B cell (primary cell): ENCODE results near the gene TMEM50B. TPM values are rescaled to one million over a fixed set of nuclear protein-coding genes. Genes with fewer than 3 reads are reported as not detected.
A peak's percentile ranks its signal among the peaks of the same experiment; 100 is the strongest.

ENCODE experiments used
- ATAC-seq: fragments of 200-7000 bp; cut with Tn5 transposase; one replicate; pipeline ENCODE4 v1.10.0; 2021; ENCODE audit warnings: low read depth, mild to moderate bottlenecking, moderate number of reproducible peaks, moderate library complexity
- CTCF ChIA-PET: fragments of 350-600 bp; sonication (Branson Sonifier 250); formaldehyde crosslinking; loops from one replicate; lab custom pipeline; 2021; ENCODE audit warnings: antibody characterized with exemption, inconsistent platforms; lab: Charles Lee
- POLR2A ChIA-PET: fragments of 350-600 bp; sonication (Branson Sonifier 250); formaldehyde crosslinking; loops from one replicate; lab custom pipeline; 2021; ENCODE audit warnings: antibody characterized with exemption; lab: Charles Lee
- DNase-seq: peaks from one replicate; pipeline ENCODE4 v3.0.0; 2013
- H2AFZ ChIP-seq: 2 replicates; pipeline ENCODE4 v1.6.1; 2012; ENCODE audit warnings: mild to moderate bottlenecking, low read depth, low read length; ENCODE audit not compliant: insufficient read depth, poor library complexity, severe bottlenecking
- H3K27ac ChIP-seq, 2 donors: 1 replicate in 1 of 2; 2 replicates in 1 of 2; pipeline ENCODE4 v1.5.1; 2012 to 2013; ENCODE audit warnings: low read length in 2 of 2, mild to moderate bottlenecking in 2 of 2, moderate library complexity in 1 of 2
- H3K27me3 ChIP-seq, 4 experiments: fragments of 200-600 bp in 1 of 4; sonication (generic) in 1 of 4; replicated peaks in 1 of 4; 1 replicate in 2 of 4; 2 replicates in 2 of 4; pipeline versions ENCODE4 v1.6.1 to v1.7.0; 2013 to 2016; ENCODE audit warnings: low read length in 3 of 4, mild to moderate bottlenecking in 2 of 4, mixed read lengths in 1 of 4, moderate library complexity in 1 of 4; ENCODE audit not compliant: insufficient read depth in 4 of 4, control insufficient read depth in 3 of 4; ENCODE audit errors: control extremely low read depth in 1 of 4
- H3K36me3 ChIP-seq, 2 experiments: replicated peaks in 1 of 2; 1 replicate in 1 of 2; 2 replicates in 1 of 2; pipeline versions ENCODE4 v1.6.1 to v1.7.1; 2013; ENCODE audit warnings: low read length in 1 of 2; ENCODE audit not compliant: insufficient read depth in 2 of 2, control insufficient read depth in 1 of 2; ENCODE audit errors: control extremely low read depth in 1 of 2, extremely low read depth in 1 of 2
- H3K4me1 ChIP-seq, 2 donors: fragments of 200-600 bp in 1 of 2; sonication (generic) in 1 of 2; 1 replicate in 1 of 2; 2 replicates in 1 of 2; pipeline versions ENCODE4 v1.5.1 to v1.6.1; 2013 to 2017; ENCODE audit warnings: low read length in 2 of 2; ENCODE audit not compliant: control insufficient read depth in 2 of 2, insufficient read depth in 2 of 2
- H3K4me2 ChIP-seq: replicated peaks from 2 replicates; pipeline ENCODE3; 2012; ENCODE audit warnings: mild to moderate bottlenecking, low read depth, low read length; ENCODE audit not compliant: poor library complexity, severe bottlenecking
- H3K4me3 ChIP-seq, 5 experiments: fragments of 200-600 bp in 1 of 5; sonication (generic) in 1 of 5; 1 replicate in 3 of 5; 2 replicates in 2 of 5; pipeline versions ENCODE4 v1.5.1 to v1.7.0; 2011 to 2016; ENCODE audit warnings: low read length in 4 of 5, mild to moderate bottlenecking in 4 of 5, low read depth in 2 of 5, control low read depth in 1 of 5, moderate library complexity in 1 of 5; ENCODE audit not compliant: insufficient read depth in 1 of 5; ENCODE audit errors: control extremely low read depth in 1 of 5, extremely low read depth in 1 of 5
- H3K79me2 ChIP-seq: fragments of 200-600 bp; sonication (generic); one replicate; pipeline ENCODE4 v1.6.0; 2016; ENCODE audit warnings: low read length; ENCODE audit not compliant: control insufficient read depth, insufficient read depth
- H3K9ac ChIP-seq: fragments of 200-600 bp; sonication (generic); 2 replicates; pipeline ENCODE4 v1.6.1; 2017; ENCODE audit warnings: mild to moderate bottlenecking, low read length, moderate library complexity
- H3K9me3 ChIP-seq, 3 donors: one replicate each; pipeline versions ENCODE4 v1.6.1 to v1.7.1; 2013; ENCODE audit warnings: low read length in 2 of 3; ENCODE audit not compliant: control insufficient read depth in 2 of 3, insufficient read depth in 1 of 3; ENCODE audit errors: control extremely low read depth in 1 of 3
- H4K20me1 ChIP-seq: 2 replicates; pipeline ENCODE4 v1.6.0; 2012; ENCODE audit warnings: mild to moderate bottlenecking, low read length; ENCODE audit not compliant: insufficient read depth, control insufficient read depth, poor library complexity, severe bottlenecking
- H3K27ac Mint-ChIP-seq: one replicate; pipeline ENCODE4 v1.8.0; 2021; ENCODE audit warnings: mixed read lengths
- H3K27me3 Mint-ChIP-seq: one replicate; pipeline ENCODE4 v1.8.0; 2021; ENCODE audit warnings: mixed read lengths
- H3K4me1 Mint-ChIP-seq: one replicate; pipeline ENCODE4 v1.8.0; 2021; ENCODE audit warnings: mixed read lengths
- H3K4me3 Mint-ChIP-seq: one replicate; pipeline ENCODE4 v1.8.0; 2021; ENCODE audit warnings: mixed read lengths
- H3K9me3 Mint-ChIP-seq: one replicate; pipeline ENCODE4 v1.8.0; 2022; ENCODE audit warnings: mixed read lengths; ENCODE audit not compliant: insufficient read depth
- CTCF ChIP-seq: fragments of 200-600 bp; IDR thresholded peaks from one replicate; pipeline ENCODE4 v1.8.0; 2022; ENCODE audit warnings: antibody characterized with exemption, mild to moderate bottlenecking
- EZH2 ChIP-seq: IDR thresholded peaks from 2 replicates; pipeline ENCODE4 v1.6.1; 2012; ENCODE audit warnings: borderline replicate concordance, low read depth, mild to moderate bottlenecking, moderate library complexity, low read length; ENCODE audit not compliant: insufficient read depth, poor library complexity, severe bottlenecking
- WGBS: methylation state at CpG from one replicate; pipeline ENCODE4 v1.1.5; 2013; ENCODE audit warnings: missing lambda C conversion rate; ENCODE audit not compliant: insufficient coverage; 5-methylcytosine and 5-hydroxymethylcytosine counted together
- intact Hi-C: fragments of 100-400 bp; cut with micrococcal nuclease; formaldehyde crosslinking; loops from one replicate; pipeline ENCODE4 v1.10.0; 2022
- polyA plus RNA-seq: library from polyadenylated mRNA; depleted of rRNA; stranded (reverse); fragments of >200 nt; gene quantifications from 2 replicates; pipeline ENCODE4 v1.2.3, GENCODE V29; 2012
- total RNA-seq, 2 donors: library from RNA; stranded (reverse); fragments of 120-200 nt in 1 of 2; gene quantifications; 1 replicate in 1 of 2; 2 replicates in 1 of 2; pipeline versions ENCODE4 v1.2.3 to v1.2.4, GENCODE V29; 2013 to 2022

Gene TMEM50B
- total and polyA plus RNA-seq, 2 donors (not counting 1 experiment from before 2014, with no cell fraction given): 52.6 to 79.5 TPM

DNA sequence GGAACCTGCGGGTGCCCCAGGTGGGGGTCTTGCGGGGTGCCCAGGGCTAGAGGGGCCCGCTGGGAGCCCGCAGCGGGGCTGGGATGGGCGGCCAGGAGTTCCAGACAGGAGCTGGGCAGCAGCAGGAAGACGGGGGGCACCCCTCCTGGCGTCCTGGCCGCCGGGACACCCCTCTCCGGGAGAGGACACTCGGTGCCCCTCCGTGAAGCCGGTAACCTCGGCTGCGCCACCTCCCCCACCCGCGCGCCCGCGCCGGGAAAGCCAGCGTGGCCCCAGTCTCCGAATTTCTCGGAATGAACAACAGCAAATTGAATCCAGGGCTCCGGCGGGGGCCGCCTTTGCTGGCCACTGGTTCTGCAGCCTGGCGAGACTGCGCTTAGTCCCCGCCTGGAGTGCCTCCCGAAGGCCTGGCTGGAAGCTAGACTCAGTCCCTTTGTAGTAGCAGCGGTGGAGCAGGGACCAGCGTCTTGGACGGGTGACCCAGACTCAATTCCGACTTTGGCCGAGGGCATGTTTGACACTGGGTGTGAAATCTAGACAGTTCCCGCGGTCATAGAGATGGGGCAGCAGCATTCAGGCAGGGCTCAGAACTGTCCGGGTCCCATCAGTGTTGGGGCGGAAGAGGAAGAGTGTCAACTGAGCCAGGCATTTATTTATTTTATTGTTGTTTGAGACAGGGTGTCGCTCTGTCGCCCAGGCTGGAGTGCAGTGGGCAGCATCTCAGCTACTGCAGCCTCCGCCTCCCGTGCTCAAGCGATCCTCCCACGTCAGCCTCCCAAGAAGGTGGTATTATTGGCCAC, 75.8 kb downstream of the TMEM50B start:
- POLR2A ChIA-PET: interaction anchor here (0.5 to 4.4 kb wide), 15 partner anchors 9 to 170 kb away, joined by 3 to 26 read pairs (median 4); partner anchors contain the start of genes IFNAR1, IL10RB and TMEM50B
- Histone ChIP-seq H2AFZ (peak overlapping the region; percentile 54), H3K9me3 (no peaks in the 10 kb centered on the region), H3K4me3 (peak overlapping the region; percentile 85 to 94 (median 91)), H3K27ac (peak overlapping the region; percentile 75 to 83), H3K4me2 (peak overlapping the region; percentile 80), H3K27me3 (no peaks in the 10 kb centered on the region), H3K9ac (peak overlapping the region; percentile 90), H3K4me1 (peaks cover 59 to 81% of the 10 kb centered on the region in 2 donors), H4K20me1 (peaks cover 46% of the 10 kb centered on the region), H3K36me3 (peaks cover 4 to 20% of the 10 kb centered on the region in 2 experiments), H3K79me2 (peaks cover 55% of the 10 kb centered on the region)
- DNase-seq: peak; percentile 67
- Mint-ChIP-seq H3K9me3 (no peaks in the 10 kb centered on the region), H3K4me1 (peaks cover 71% of the 10 kb centered on the region), H3K27ac (peak overlapping the region; percentile 99), H3K27me3 (no peaks in the 10 kb centered on the region), H3K4me3 (peak overlapping the region; percentile 100)
- WGBS: under 1% methylated on average over 47 of the region's 47 CpGs
- TF ChIP-seq CTCF (no peak), EZH2 (no peak)
- intact Hi-C loops: loop anchor here (1.0 to 2.0 kb wide), 4 partner anchors 15 to 79 kb away; no protein-coding TSS in a partner anchor
- CTCF ChIA-PET: interaction anchor here (0.7 to 7.3 kb wide), 13 partner anchors 8 to 79 kb away, joined by 3 to 109 read pairs (median 5); partner anchors contain the start of gene IFNAR1
- ATAC-seq: peak; percentile 39
